CD4-positive, alpha-beta T cell treated with Interleukin-15 for 1 hour (primary cell): ENCODE data around the gene UBE2J2.

Source experiments
- DNase-seq: peaks from one replicate; pipeline ENCODE4 v3.0.0-alpha.2; 2020

Gene UBE2J2

GRCh38 chr1:1223891-1224290 lies 49.8 kb downstream of the UBE2J2 start:
- no peak for DNase-seq

DNA sequence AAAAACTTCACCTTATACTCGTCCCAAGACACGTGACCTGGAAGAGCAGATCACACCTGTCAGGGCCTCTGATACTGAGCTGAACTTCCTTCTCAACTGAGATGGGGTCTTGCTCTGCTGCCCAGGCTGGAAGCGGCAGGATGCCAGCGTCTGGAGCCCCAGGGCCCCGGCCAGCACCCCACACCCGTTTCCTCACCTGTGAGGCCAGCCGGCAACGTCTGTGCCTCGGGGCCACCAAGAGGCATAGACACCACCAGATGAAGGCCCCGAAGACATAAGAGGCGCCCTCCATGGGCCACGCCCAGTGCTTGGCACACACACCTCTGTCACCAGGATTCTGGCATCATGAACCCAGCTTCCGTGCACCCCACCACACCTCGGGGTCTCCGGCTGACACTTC lies 50.3 kb downstream of the UBE2J2 start:
- no peak for DNase-seq

DNA sequence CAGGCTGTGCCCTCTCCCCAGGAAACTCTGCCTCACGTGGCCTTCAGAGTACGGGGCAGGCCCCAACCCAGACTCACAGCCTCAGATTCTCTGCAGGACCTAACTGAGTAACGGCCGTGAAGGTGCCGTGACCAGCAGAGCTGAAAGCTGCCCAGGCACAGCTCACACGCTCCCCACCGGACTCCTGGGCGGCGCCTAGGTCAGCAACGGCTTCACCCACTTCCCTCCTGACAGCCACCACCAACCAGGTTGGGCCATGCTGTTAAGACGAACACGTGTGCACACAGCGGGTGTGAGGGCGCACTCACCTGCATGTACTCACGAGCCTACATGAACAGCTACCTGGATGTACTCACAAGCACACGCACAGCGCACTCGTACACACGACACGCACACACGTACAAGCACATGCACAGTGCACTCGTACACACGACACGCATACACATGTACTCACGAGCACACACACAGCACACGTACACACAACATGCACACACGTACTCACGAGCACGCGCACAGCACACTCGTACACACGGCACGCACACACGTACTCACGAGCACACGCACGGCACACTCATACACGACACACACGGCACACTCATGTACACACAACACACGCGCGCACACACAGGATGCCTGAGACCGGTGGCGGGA lies 51.0 kb downstream of the UBE2J2 start:
- DNase-seq, result no peak

- no peak for DNase-seq
These were observed 51.6 kb downstream of the UBE2J2 start for GRCh38 chr1:1221887-1222574.

DNA sequence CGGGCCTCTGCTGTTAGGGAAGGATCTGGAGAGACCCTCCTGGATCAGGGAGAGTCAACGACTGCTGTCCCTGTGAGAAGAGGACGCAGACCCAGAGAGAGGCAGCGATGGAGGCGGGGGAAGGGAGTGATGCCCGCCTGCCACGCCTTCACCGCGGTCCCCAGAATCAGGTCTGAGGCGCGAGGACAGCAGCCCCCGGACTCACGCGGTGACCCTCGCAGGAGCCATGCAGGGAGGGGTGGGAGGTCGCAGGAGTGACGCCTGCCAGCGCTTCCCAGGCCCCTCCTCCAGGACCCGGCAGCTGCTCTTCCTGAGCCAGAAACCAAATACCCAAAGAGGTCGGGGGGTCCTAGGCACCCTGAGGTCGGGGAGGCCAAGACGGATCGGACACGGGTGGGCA lies 53.5 kb downstream of the UBE2J2 start:
- no peak for DNase-seq

DNA sequence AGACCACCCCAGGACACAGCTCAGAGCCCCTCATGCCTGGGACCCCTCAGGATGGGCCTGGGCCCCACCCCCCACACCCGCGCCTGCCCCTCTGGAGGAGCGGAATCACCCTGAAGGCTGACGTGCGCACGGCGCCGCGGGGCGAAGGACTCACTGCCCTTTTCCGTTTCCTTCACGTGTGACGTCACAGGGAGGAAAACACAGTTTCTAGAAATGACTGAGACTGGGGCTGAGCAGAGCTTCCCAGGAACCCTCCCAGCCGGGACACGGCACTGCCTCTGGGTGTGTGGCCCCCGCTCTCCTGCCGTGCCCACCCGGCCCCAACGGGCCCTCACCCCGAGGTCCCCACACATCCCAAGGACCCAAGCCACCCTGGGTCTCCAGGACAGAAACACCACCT lies 54.3 kb downstream of the UBE2J2 start:
- peak; percentile 38 for DNase-seq

GRCh38 chr1:1218524-1219200 lies 55.0 kb downstream of the UBE2J2 start:
- DNase-seq, result no peak

- no peak for DNase-seq
These were observed 55.8 kb downstream of the UBE2J2 start for GRCh38 chr1:1217621-1218523.

- DNase-seq, result peak; percentile 58
These were observed 56.7 kb downstream of the UBE2J2 start for GRCh38 chr1:1216770-1217620.

DNA sequence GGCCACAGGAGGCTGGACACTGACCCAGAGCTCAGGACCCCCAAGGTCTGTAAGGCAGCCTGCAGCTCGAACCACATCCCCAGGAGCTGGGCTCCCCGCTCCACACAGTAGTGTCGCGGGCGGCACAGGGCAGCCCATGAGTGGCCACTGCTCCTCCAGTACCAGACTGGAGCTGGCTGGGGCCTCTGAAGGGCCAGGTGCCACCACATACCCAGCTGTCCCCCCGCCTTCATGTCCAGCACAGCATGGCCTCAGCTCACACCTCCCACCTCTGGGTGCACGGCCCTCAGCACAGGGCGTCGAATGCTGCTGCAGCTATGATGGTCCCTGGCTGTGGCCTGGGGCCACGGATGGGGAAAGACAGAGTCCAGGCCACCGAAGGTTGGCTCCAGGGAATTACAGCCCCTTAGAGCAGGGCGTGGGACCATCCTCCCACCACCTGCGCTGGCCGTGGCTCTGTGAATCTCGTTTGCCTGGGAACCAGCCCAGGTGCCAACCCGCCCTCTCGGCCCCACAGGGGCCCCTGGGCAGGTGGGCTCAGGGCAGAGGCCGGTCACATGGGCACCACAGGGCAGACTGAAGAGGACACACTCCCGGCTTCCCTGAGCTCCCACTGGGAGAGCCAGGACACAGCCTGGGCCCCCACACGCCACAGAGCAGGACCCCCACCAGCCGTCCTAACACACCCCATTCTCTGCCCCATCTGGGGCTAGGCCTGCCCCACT lies 57.6 kb downstream of the UBE2J2 start:
- no peak for DNase-seq

DNA sequence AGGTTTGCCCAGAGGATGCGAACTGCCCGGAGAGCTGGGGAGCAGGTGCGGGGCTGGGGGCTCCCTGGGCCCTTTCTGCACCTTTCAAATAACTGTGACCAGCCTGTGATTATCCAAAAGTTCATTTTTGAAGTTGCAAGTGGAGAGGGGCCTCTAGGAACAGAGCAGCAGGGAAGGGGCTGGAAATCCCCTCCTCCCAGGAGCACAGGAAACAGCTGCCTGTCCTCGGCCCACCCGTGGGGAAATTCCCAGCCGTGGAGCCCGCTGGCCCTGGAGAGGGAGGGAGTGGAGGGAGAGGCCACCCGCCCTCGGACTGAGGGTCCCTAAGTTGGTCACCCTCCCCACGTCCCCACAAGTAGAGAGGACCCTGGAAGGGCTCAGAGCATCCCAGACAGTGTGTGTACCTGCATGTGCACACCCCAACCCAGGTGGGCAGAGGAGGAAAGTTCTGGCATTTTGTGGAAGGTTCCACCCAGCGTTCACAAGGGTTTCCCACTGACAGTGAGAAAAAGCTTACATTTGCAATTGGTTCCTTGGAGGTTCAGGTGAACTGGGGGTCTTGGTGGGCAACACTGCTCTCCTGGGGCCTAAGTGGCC lies 58.5 kb downstream of the UBE2J2 start:
- DNase-seq, result no peak

GRCh38 chr1:1213345-1214265 lies 60.0 kb downstream of the UBE2J2 start, which contains the start of gene TNFRSF4:
Gene TNFRSF4, minus strand, starts transcription at chr1:1214153. Its CDS starts 26 bp downstream, at chr1:1214127.
- DNase-seq, result no peak

GRCh38 chr1:1212780-1213344 lies 60.8 kb downstream of the UBE2J2 start:
- DNase-seq, result peak; percentile 65

DNA sequence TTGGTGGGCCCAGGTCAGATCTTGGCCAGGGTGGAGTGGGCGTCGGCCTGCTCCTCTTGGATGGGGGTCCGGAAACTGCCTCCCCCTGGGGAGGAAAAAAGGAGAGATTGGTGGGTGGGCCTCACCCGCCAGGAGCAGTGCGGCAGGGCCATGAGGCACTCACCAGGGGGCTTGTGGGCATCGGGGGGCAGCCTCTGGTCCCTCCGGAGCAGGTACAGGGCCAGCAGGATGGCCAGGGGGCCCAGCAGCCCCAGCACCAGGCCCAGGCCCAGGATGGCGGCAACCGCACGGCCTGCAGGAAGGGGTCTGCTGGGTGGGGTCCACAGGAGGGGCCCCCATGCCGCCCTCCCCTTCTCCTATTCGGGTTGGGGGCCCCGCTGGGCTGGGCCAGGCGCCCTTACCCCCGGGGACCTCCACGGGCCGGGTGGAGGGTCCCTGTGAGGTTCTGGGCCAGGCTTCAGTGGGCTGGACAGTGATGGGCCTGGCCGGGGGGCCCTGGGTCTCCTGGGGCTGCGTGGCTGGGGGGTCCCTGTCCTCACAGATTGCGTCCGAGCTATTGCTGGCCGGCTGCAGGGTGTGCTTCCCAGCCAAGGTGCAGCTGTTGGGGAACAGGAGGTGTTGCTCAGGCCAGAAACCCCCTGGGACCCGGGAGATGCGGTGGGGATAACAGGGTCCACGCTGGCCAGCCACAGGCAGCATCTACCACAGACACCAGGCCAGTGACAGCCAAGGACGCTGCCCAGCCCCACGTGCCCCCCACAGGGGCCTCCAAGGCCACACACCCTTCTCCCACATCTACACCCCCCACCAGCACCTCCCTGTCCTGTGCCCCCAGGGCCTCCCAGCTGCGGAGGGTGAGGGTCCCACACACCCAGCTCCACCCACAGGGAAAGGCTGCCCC lies 61.9 kb downstream of the UBE2J2 start:
- peak; percentile 10 for DNase-seq

- peak; percentile 15 for DNase-seq
These were observed 62.7 kb downstream of the UBE2J2 start for GRCh38 chr1:1210726-1211540.

GRCh38 chr1:1208713-1209433 lies 64.8 kb downstream of the UBE2J2 start:
- peak; percentile 54 for DNase-seq

DNA sequence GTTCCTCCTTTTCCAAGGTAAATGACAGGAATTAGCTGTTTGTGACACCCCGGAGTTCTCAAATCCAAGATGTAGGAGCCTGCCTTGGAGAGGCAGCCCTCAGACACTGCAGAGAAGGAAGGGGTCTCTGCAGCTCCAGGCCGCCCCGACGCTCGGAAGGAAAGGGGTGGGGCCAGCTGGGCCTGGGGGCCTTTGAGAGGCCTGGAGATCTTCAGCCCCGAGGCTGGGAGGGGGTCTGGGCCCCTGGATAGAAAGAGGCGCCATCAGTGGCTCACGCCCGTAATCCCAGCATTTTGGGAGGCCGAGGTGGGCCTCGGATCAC lies 66.1 kb downstream of the UBE2J2 start:
- peak; percentile 10 for DNase-seq
